GM23338 (cell line): ENCODE measurements around the gene TUBB. TPM values are rescaled to one million over a fixed set of nuclear protein-coding genes. Genes with fewer than 3 reads are reported as not detected.
A peak's percentile ranks its signal among the peaks of the same experiment; 100 is the strongest.

ENCODE experiments used
- ATAC-seq: fragments of 200-7000 bp; cut with Tn5 transposase; 3 replicates; pipeline ENCODE4 v1.9.1; 2020
- DNase-seq: peaks from one replicate; pipeline ENCODE4 v3.0.0-alpha.2; 2015; ENCODE audit warnings: low spot score
- H2AFZ ChIP-seq: fragments of 200-600 bp; sonication (generic); 2 replicates; pipeline ENCODE4 v1.8.0; 2016; ENCODE audit warnings: antibody characterized with exemption, mild to moderate bottlenecking, moderate library complexity
- H3F3A ChIP-seq: fragments of 200-600 bp; sonication (generic); replicated peaks from 2 replicates; pipeline ENCODE4 v1.8.0; 2017; ENCODE audit warnings: antibody characterized with exemption, mixed run types, low read depth
- H3K27ac ChIP-seq: fragments of 200-600 bp; sonication (generic); 2 replicates; pipeline ENCODE4 v1.6.1; 2016; ENCODE audit warnings: low read depth
- H3K27me3 ChIP-seq: fragments of 200-600 bp; sonication (generic); 2 replicates; pipeline ENCODE4 v1.8.0; 2016; ENCODE audit warnings: mild to moderate bottlenecking, mixed run types, moderate library complexity; ENCODE audit not compliant: insufficient read depth
- H3K36me3 ChIP-seq: fragments of 200-600 bp; sonication (generic); 2 replicates; pipeline ENCODE4 v1.8.0; 2016; ENCODE audit warnings: mild to moderate bottlenecking; ENCODE audit not compliant: insufficient read depth
- H3K4me1 ChIP-seq: fragments of 200-600 bp; sonication (generic); 2 replicates; pipeline ENCODE4 v1.8.0; 2016; ENCODE audit warnings: mild to moderate bottlenecking, moderate library complexity; ENCODE audit not compliant: insufficient read depth
- H3K4me2 ChIP-seq: fragments of 200-600 bp; sonication (generic); 2 replicates; pipeline ENCODE4 v1.7.1; 2017; ENCODE audit warnings: mixed run types
- H3K4me3 ChIP-seq: fragments of 200-600 bp; sonication (generic); 2 replicates; pipeline ENCODE4 v1.6.1; 2016; ENCODE audit warnings: mixed run types
- H3K79me2 ChIP-seq: fragments of 200-600 bp; sonication (generic); replicated peaks from 2 replicates; pipeline ENCODE4 v1.8.0; 2017; ENCODE audit warnings: mild to moderate bottlenecking; ENCODE audit not compliant: insufficient read depth
- H3K9me2 ChIP-seq: fragments of 200-600 bp; sonication (generic); 2 replicates; pipeline ENCODE4 v1.8.0; 2017; ENCODE audit not compliant: insufficient read depth
- H4K20me1 ChIP-seq: fragments of 200-600 bp; sonication (generic); replicated peaks from 2 replicates; pipeline ENCODE4 v1.8.0; 2017; ENCODE audit warnings: mild to moderate bottlenecking; ENCODE audit not compliant: insufficient read depth
- H3K27ac Mint-ChIP-seq: 2 replicates; pipeline ENCODE4 v1.8.0; 2020; ENCODE audit warnings: inconsistent platforms, mild to moderate bottlenecking, moderate library complexity, mixed read lengths
- H3K27me3 Mint-ChIP-seq: 3 replicates; pipeline ENCODE4 v1.8.0; 2022; ENCODE audit warnings: low read depth, mild to moderate bottlenecking, moderate library complexity, mixed read lengths, inconsistent platforms; ENCODE audit not compliant: insufficient read depth, poor library complexity
- H3K36me3 Mint-ChIP-seq: 3 replicates; pipeline ENCODE4 v1.8.0; 2021; ENCODE audit warnings: low read depth, mild to moderate bottlenecking, inconsistent platforms, moderate library complexity, mixed read lengths
- H3K4me1 Mint-ChIP-seq: 3 replicates; pipeline ENCODE4 v1.8.0; 2020; ENCODE audit warnings: mild to moderate bottlenecking, inconsistent platforms, mixed read lengths
- H3K4me3 Mint-ChIP-seq: 3 replicates; pipeline ENCODE4 v1.8.0; 2021; ENCODE audit warnings: moderate library complexity, mild to moderate bottlenecking, inconsistent platforms, mixed read lengths
- H3K9me3 Mint-ChIP-seq: 3 replicates; pipeline ENCODE4 v1.8.0; 2020; ENCODE audit warnings: moderate library complexity, mild to moderate bottlenecking, inconsistent platforms, mixed read lengths
- CREB1 ChIP-seq: fragments of 250-450 bp; sonication (Bioruptor Pico); IDR thresholded peaks from 2 replicates; pipeline ENCODE4 v1.5.0; 2020; ENCODE audit warnings: low read depth, mild to moderate bottlenecking, moderate library complexity
- CTCF ChIP-seq, 2 experiments: fragments of 200-600 bp in 1 of 2; sonication (generic) in 1 of 2; conservative IDR thresholded peaks; 2 replicates each; pipeline versions ENCODE4 v1.5.1 to v1.6.1; 2016 to 2017; ENCODE audit warnings: antibody characterized with exemption in 2 of 2, low read depth in 2 of 2, mild to moderate bottlenecking in 2 of 2, moderate library complexity in 1 of 2
- ETS1 ChIP-seq: IDR thresholded peaks from 2 replicates; pipeline ENCODE4 v1.6.1; 2016; ENCODE audit warnings: antibody characterized with exemption
- EZH2phosphoT487 ChIP-seq: fragments of 200-600 bp; sonication (generic); IDR thresholded peaks from one replicate; pipeline ENCODE4 v1.8.1; 2018; ENCODE audit warnings: antibody characterized with exemption; ENCODE audit not compliant: unreplicated experiment
- JUNB ChIP-seq: IDR thresholded peaks from one replicate; pipeline ENCODE4 v1.6.1; 2016; ENCODE audit warnings: antibody characterized with exemption; ENCODE audit not compliant: unreplicated experiment
- NANOG ChIP-seq: IDR thresholded peaks from 2 replicates; pipeline ENCODE4 v1.6.1; 2016; ENCODE audit warnings: antibody characterized with exemption, borderline replicate concordance
- POLR2AphosphoS5 ChIP-seq: IDR thresholded peaks from 2 replicates; pipeline ENCODE4 v1.6.1; 2016; ENCODE audit warnings: antibody characterized with exemption, low read depth
- REST ChIP-seq: IDR thresholded peaks from one replicate; pipeline ENCODE4 v1.6.1; 2018; ENCODE audit warnings: antibody characterized with exemption; ENCODE audit not compliant: unreplicated experiment
- ZNF114 ChIP-seq: fragments of 250-450 bp; sonication (Bioruptor Pico); IDR thresholded peaks from 2 replicates; pipeline ENCODE4 v1.5.0; 2020; ENCODE audit warnings: mild to moderate bottlenecking, moderate library complexity
- ZNF462 ChIP-seq: fragments of 250-450 bp; sonication (Bioruptor Pico); IDR thresholded peaks from 2 replicates; pipeline ENCODE4 v1.5.0; 2020; ENCODE audit warnings: mild to moderate bottlenecking, moderate library complexity
- polyA plus RNA-seq: library from polyadenylated mRNA; unstranded; fragments of >200 nt; fragmentation: Nextera tagmentation; extraction: Ambion mirVana; gene quantifications from 2 replicates; pipeline ENCODE4 v1.2.1, GENCODE V29; 2016
- total RNA-seq: library from RNA; depleted of rRNA; stranded (reverse); fragments of >200 nt; shearing (Covaris generic); gene quantifications from 2 replicates; pipeline ENCODE4 v1.2.3, GENCODE V29; 2014

Gene TUBB
- total and polyA plus RNA-seq, 2 experiments from 2014 or later: 1,041 to 1,704 TPM

GRCh38 chr6:30769088-30769852 lies 49.1 kb downstream of the TUBB start:
- no peaks in the 10 kb centered on the region for H3F3A ChIP-seq
- H3K79me2 ChIP-seq: no peaks in the 10 kb centered on the region
- H3K27me3 ChIP-seq: no peaks in the 10 kb centered on the region
- H3K4me2 ChIP-seq: peak overlapping the region; percentile 46
- H3K9me2 ChIP-seq: no peaks in the 10 kb centered on the region
- no peaks in the 10 kb centered on the region for H4K20me1 ChIP-seq
- no peaks in the 10 kb centered on the region for H3K36me3 ChIP-seq
- H3K27ac Mint-ChIP-seq: peak overlapping the region; percentile 94
- no peak for TF ChIP-seq CTCF (conservative IDR thresholded peaks at IDR 0.05; ENCODE audit: low read depth in 2 of 2)
- no peak for TF ChIP-seq ZNF114 (CRISPR knock-in tag)
- TF ChIP-seq CREB1 (CRISPR knock-in tag): peak; percentile 77
- TF ChIP-seq JUNB: no peak
- TF ChIP-seq POLR2AphosphoS5: no peak
- TF ChIP-seq NANOG: no peak
- TF ChIP-seq EZH2phosphoT487: no peak
- no peak for TF ChIP-seq REST
- no peak for TF ChIP-seq ETS1
- TF ChIP-seq ZNF462 (CRISPR knock-in tag): 0 out of 2 replicates have a peak, but pooled peaks have one; percentile 23
- H3K36me3 Mint-ChIP-seq: no peaks in the 10 kb centered on the region
- peak overlapping the region; percentile 95 for H2AFZ ChIP-seq
- DNase-seq (peak; percentile 66), ATAC-seq (peak; percentile 81)
- H3K4me1 ChIP-seq: peaks cover 29% of the 10 kb centered on the region
- H3K4me3 Mint-ChIP-seq: peak overlapping the region; percentile 43; the same call in 2 of the 3 replicates
- H3K4me3 ChIP-seq: no peak overlapping the region
- no peaks in the 10 kb centered on the region; the same call in 2 of the 3 replicates for H3K9me3 Mint-ChIP-seq
- H3K27ac ChIP-seq: no peak overlapping the region
- H3K27me3 Mint-ChIP-seq: peaks cover 13% of the 10 kb centered on the region
- peaks cover 52% of the 10 kb centered on the region for H3K4me1 Mint-ChIP-seq
